Heart left ventricle (tissue), 16 donors: ENCODE results near the gene SLC12A3. TPM values are rescaled to one million over a fixed set of nuclear protein-coding genes. Genes with fewer than 3 reads are reported as not detected.
A peak's percentile ranks its signal among the peaks of the same experiment; 100 is the strongest.

Experiments
- ATAC-seq, 4 donors: fragments of 200-7000 bp; cut with Tn5 transposase; one replicate each; pipeline ENCODE4 v1.9.1; 2020 to 2022; ENCODE audit warnings: moderate library complexity in 4 of 4, mild to moderate bottlenecking in 3 of 4, moderate number of reproducible peaks in 1 of 4
- DNase-seq, 5 donors: peaks; one replicate each; pipeline ENCODE4 v3.0.0-alpha.2; 2020
- H3K27ac ChIP-seq, 12 donors: fragments of 200-600 bp; sonication (generic) in 4 of 12; one replicate each; pipeline versions ENCODE4 v1.5.0 to v1.8.0; 2016 to 2022; ENCODE audit warnings: mild to moderate bottlenecking in 2 of 12
- H3K27me3 ChIP-seq, 9 donors: fragments of 200-600 bp; sonication (generic) in 2 of 9; one replicate each; pipeline versions ENCODE4 v1.5.1 to v1.8.0; 2016 to 2022; ENCODE audit warnings: mild to moderate bottlenecking in 3 of 9
- H3K36me3 ChIP-seq, 9 donors: fragments of 200-600 bp; sonication (generic) in 2 of 9; one replicate each; pipeline versions ENCODE4 v1.5.0 to v1.8.0; 2018 to 2022; ENCODE audit warnings: mild to moderate bottlenecking in 2 of 9
- H3K4me1 ChIP-seq, 12 donors: fragments of 200-600 bp; sonication (generic) in 4 of 12; one replicate each; pipeline versions ENCODE4 v1.5.0 to v1.8.0; 2016 to 2022; ENCODE audit warnings: mild to moderate bottlenecking in 3 of 12
- H3K4me3 ChIP-seq, 12 donors: fragments of 200-600 bp; sonication (generic) in 4 of 12; one replicate each; pipeline versions ENCODE4 v1.5.0 to v1.8.0; 2017 to 2022; ENCODE audit warnings: mild to moderate bottlenecking in 9 of 12, moderate library complexity in 4 of 12
- H3K9me3 ChIP-seq, 12 donors: fragments of 200-600 bp; sonication (generic) in 4 of 12; one replicate each; pipeline versions ENCODE4 v1.5.0 to v1.8.0; 2016 to 2022; ENCODE audit warnings: mild to moderate bottlenecking in 1 of 12
- POLR2A ChIP-seq, 2 donors: fragments of 450-650 bp; IDR thresholded peaks; one replicate each; pipeline ENCODE4 v1.6.1; 2017; ENCODE audit warnings: antibody characterized with exemption in 2 of 2, mild to moderate bottlenecking in 2 of 2, moderate library complexity in 2 of 2
- WGBS, 4 donors: extraction: QIAGEN DNeasy Blood & Tissue Kit in 2 of 4; methylation state at CpG; one replicate each; pipeline versions ENCODE4 v1.1.5 to v1.1.7; 2013 to 2018; 5-methylcytosine and 5-hydroxymethylcytosine counted together
- intact Hi-C, 10 donors: fragments of 100-400 bp; cut with DNase I; formaldehyde crosslinking; loops; one replicate each; pipeline versions ENCODE4 v1.11.1 to v1.14.2; 2022
- polyA plus RNA-seq, 2 donors: library from polyadenylated mRNA; stranded (reverse); fragments of 200-250 nt; gene quantifications; one replicate each; pipeline ENCODE4 v1.2.3, GENCODE V29; 2013
- total RNA-seq, 9 donors: library from RNA; depleted of rRNA in 2 of 9; stranded (reverse); fragments of >200 nt in 2 of 9; fragmentation: NEBNext Ultra II Directional in 3 of 9; extraction: Animal tissue kit (Norgen Biotek cat#: 25700) in 3 of 9; gene quantifications; one replicate each; pipeline versions ENCODE4 v1.1.0 to v1.2.4, GENCODE V29; 2016 to 2023
- TF ChIP-seq, protein P1 (sequence below), 12 donors: fragments of 200-600 bp; sonication (generic) in 4 of 12; IDR thresholded peaks; one replicate each; pipeline versions ENCODE4 v1.5.0 to v1.8.0; 2018 to 2022; ENCODE audit warnings: antibody characterized with exemption in 12 of 12, mild to moderate bottlenecking in 5 of 12
- donor health status: ischemic (EF 13 %, LVEDD 7.1; RV severe dilation, severe dysfunction).
- donor health status: healthy with polysubstance abuse.
- donor health status: DM: no; HTN: yes; CAD: no.
- donor health status: DM: no; HTN: no; CAD: no.
- donor health status: ischemic (EF 25% LVEDD 6.9; RV normal size, moderate dysfunction).
- donor health status: ischemic (EF 25% LVEDD 5.7; RV mildly dilated, moderate dysfunction).
- donor health status: healthy.
- donor health status: DM: yes; HTN: yes; CAD: no.
- donor health status: ischemic (EF 35%, LVEDD 5.7; RV mildly dilated, moderate dysfunction).
- donor health status: nonischemic (EF 11% LVEDD 7.7; RV severe dilation, severe dysfunction).
- donor health status: DM: yes; HTN: yes; CAD: no.
- donor health status: PGD.
- donor health status: ischemic (EF 29% LVEDD 5.4; RV normal size, mild dysfunction).
- donor health status: nonischemic (EF 23%, LVEDD 6.1; RV moderate dilation, normal function).

Gene SLC12A3
- total and polyA plus RNA-seq, 11 donors, result 0.08 TPM; not detected in 10

DNA sequence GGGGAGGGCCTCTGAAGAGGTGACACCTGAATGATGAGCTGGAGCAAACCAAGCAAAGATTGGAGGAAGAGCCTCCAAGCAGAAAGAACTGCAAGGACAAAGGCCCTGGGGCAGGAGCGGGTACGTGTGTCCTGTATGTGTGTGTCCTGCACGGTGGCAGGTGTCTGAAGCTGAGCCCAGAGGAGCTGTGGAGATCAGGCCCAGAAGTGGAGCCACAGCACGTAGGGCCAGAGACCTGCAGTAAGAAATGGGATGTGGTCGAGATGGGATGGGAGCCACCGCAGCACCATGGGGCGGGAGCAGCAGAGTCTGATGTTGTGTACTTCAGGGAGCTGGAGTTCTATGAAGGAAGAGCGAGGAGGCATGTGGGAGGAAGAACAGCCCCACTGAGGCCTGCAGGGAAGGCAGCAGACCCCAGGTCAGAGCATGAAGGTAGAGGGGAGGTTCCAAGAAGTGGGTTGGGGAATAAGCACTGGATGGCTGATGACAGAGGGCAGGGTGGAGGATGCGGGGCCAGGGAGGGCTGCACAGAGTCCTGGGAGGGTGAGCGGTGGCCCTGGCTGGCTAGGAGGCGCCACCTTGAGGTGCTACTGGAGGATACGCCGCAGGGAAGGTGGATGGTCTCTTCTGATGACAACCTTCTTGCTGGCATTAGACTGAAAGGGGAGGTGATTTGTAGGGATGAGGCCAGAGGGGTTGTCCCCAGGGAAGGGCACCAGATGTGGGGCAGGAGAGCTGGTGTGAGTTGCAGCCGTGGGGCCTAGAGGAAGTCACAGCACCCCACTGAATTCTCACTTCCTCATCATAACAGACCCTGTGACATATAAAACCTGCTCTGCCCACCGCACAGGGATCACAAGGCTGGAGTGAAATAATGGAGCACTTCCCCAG, 86.1 kb downstream of the SLC12A3 start:
- H3K27me3 ChIP-seq, result no peaks in the 10 kb centered on the region
- no peaks in the 10 kb centered on the region for H3K9me3 ChIP-seq
- peaks cover 0 to 9% (median 0%) of the 10 kb centered on the region in 12 donors for H3K4me1 ChIP-seq
- H3K36me3 ChIP-seq, result peaks cover 0 to 19% (median 10%) of the 10 kb centered on the region in 9 donors
- H3K4me3 ChIP-seq, result no peak overlapping the region
- intact Hi-C loops, result loop anchor here (1.0 to 5.0 kb wide), 3 partner anchors 84 kb away; partner anchors contain the start of gene SLC12A3 (in 6 of the 10)
- 64 to 66% (median 65%) methylated on average over 15 of the region's 15 CpGs for WGBS, 4 donors
- ATAC-seq (peak; percentile 72 to 79 (median 78)), DNase-seq (peak in 3 of 5 donors; percentile 38 to 74 (median 46))
- TF ChIP-seq, protein P1, sequence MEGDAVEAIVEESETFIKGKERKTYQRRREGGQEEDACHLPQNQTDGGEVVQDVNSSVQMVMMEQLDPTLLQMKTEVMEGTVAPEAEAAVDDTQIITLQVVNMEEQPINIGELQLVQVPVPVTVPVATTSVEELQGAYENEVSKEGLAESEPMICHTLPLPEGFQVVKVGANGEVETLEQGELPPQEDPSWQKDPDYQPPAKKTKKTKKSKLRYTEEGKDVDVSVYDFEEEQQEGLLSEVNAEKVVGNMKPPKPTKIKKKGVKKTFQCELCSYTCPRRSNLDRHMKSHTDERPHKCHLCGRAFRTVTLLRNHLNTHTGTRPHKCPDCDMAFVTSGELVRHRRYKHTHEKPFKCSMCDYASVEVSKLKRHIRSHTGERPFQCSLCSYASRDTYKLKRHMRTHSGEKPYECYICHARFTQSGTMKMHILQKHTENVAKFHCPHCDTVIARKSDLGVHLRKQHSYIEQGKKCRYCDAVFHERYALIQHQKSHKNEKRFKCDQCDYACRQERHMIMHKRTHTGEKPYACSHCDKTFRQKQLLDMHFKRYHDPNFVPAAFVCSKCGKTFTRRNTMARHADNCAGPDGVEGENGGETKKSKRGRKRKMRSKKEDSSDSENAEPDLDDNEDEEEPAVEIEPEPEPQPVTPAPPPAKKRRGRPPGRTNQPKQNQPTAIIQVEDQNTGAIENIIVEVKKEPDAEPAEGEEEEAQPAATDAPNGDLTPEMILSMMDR (IDR thresholded peaks at IDR 0.05), result peak; percentile 41 to 67 (median 48)
- TF ChIP-seq POLR2A (IDR thresholded peaks at IDR 0.05), result no peak
- no peak overlapping the region for H3K27ac ChIP-seq

DNA sequence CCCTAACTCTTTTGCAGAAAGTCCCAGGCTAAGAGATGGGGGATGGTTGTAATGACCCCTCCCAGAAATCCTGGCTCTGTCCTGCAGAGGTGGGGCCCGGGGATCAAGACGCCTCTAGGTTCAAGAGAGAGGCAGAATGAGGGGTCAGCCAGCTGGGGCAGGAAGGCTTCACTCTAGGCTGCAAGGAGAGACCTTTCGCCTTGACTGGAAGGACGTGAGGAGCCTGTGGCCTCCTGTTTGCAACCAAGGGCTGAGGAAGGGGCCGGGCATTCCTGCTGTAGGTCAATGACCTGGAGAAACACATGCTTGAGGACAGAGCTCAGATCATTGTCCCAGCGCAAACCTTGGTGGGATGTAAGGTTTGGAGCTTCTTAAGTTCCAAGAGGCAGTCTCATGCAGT, 88.0 kb downstream of the SLC12A3 start:
- intact Hi-C loops, result loop anchor here in 6 of 10 donors (5.0 kb wide), 1 partner anchor 86 kb away; the partner anchor contains the start of gene SLC12A3 (in 6 of the 6)
- peaks cover 0 to 11% (median 0%) of the 10 kb centered on the region in 9 donors for H3K36me3 ChIP-seq
- no peak overlapping the region for H3K27ac ChIP-seq
- no peaks in the 10 kb centered on the region for H3K9me3 ChIP-seq
- DNase-seq, result no peak
- WGBS, 4 donors, result 58 to 82% (median 76%) methylated on average over 6 of the region's 6 CpGs
- TF ChIP-seq, protein P1 (IDR thresholded peaks at IDR 0.05), result no peak
- no peak for TF ChIP-seq POLR2A (IDR thresholded peaks at IDR 0.05)
- no peak overlapping the region for H3K4me3 ChIP-seq
- no peaks in the 10 kb centered on the region for H3K27me3 ChIP-seq
- peaks cover 0 to 9% (median 0%) of the 10 kb centered on the region in 12 donors for H3K4me1 ChIP-seq
- ATAC-seq, result no peak

DNA sequence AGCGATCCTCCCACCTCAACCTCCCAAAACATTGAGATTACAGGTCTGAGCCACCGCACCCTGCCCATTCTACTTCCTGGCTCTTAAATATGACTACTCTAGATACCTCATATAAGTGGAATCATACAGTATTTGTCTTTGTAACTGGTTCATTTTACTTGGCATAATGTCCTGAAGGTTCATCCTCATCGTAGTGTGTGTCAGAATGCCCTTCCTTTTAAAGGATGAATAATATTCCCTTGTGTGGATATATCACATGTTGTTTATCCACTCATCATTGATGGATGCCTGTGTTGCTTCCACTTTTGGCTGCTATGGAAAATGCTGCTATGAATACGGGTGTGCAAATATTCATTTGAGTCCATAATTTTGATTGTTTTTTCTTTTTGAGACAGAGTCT, 91.1 kb downstream of the SLC12A3 start:
- Histone ChIP-seq H3K4me3 (no peak overlapping the region), H3K9me3 (no peaks in the 10 kb centered on the region), H3K36me3 (no peaks in the 10 kb centered on the region), H3K4me1 (peaks cover 0 to 22% (median 7%) of the 10 kb centered on the region in 12 donors), H3K27me3 (no peaks in the 10 kb centered on the region), H3K27ac (no peak overlapping the region)
- DNase-seq (no peak), ATAC-seq (no peak)
- WGBS, 4 donors, result 85 to 90% (median 89%) methylated on average over 4 of the region's 4 CpGs
- no peak for TF ChIP-seq POLR2A (IDR thresholded peaks at IDR 0.05)
- TF ChIP-seq, protein P1 (IDR thresholded peaks at IDR 0.05), result no peak
- intact Hi-C loops, result no loop called here

DNA sequence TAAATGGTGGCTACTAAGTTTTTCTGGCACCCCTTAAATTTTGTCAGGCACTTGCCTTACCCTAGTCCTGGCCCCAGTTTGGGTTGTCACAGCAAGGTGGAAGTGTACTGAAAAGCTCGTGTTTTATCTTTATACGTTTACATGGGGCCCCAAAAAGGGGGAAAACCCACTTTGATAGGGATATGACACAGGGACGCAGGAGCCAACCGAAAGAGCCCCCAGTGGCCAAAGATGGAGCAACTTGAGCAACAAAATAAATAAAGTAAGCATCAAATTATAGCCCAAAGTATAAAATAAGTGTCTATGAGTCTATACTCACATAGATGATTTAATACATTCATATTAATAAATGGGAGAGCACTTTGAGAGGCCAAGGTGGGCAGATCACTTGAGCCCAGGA, 91.7 kb downstream of the SLC12A3 start:
- TF ChIP-seq POLR2A (IDR thresholded peaks at IDR 0.05), result no peak
- TF ChIP-seq, protein P1 (IDR thresholded peaks at IDR 0.05), result no peak
- H3K36me3 ChIP-seq, result no peaks in the 10 kb centered on the region
- WGBS, 4 donors, result 62 to 68% (median 65%) methylated on average over 4 of the region's 4 CpGs
- H3K4me1 ChIP-seq, result peaks cover 2 to 23% (median 13%) of the 10 kb centered on the region in 12 donors
- ATAC-seq (no peak), DNase-seq (no peak)
- no peak overlapping the region for H3K4me3 ChIP-seq
- H3K27me3 ChIP-seq, result no peaks in the 10 kb centered on the region
- no peak overlapping the region for H3K27ac ChIP-seq
- intact Hi-C loops, result no loop called here
- H3K9me3 ChIP-seq, result no peaks in the 10 kb centered on the region
